Gastrocnemius medialis (tissue), 4 donors: Measurements from ENCODE around the gene ASTN2.

Experiments used
- POLR2A ChIP-seq, 2 donors: fragments of 450-650 bp; IDR thresholded peaks; one replicate each; pipeline ENCODE4 v1.6.1; 2017; ENCODE audit warnings: antibody characterized with exemption in 2 of 2, mild to moderate bottlenecking in 2 of 2, moderate library complexity in 2 of 2
- TF ChIP-seq, protein P1 (sequence below), 5 experiments: fragments of 450-650 bp in 3 of 5; fragments of 200-600 bp in 2 of 5; sonication (generic) in 2 of 5; IDR thresholded peaks in 4 of 5; conservative IDR thresholded peaks in 1 of 5; 1 replicate in 4 of 5; 2 replicates in 1 of 5; pipeline ENCODE4 v1.5.1; 2016 to 2019; ENCODE audit warnings: antibody characterized with exemption in 5 of 5, mild to moderate bottlenecking in 3 of 5, moderate library complexity in 3 of 5

DNA sequence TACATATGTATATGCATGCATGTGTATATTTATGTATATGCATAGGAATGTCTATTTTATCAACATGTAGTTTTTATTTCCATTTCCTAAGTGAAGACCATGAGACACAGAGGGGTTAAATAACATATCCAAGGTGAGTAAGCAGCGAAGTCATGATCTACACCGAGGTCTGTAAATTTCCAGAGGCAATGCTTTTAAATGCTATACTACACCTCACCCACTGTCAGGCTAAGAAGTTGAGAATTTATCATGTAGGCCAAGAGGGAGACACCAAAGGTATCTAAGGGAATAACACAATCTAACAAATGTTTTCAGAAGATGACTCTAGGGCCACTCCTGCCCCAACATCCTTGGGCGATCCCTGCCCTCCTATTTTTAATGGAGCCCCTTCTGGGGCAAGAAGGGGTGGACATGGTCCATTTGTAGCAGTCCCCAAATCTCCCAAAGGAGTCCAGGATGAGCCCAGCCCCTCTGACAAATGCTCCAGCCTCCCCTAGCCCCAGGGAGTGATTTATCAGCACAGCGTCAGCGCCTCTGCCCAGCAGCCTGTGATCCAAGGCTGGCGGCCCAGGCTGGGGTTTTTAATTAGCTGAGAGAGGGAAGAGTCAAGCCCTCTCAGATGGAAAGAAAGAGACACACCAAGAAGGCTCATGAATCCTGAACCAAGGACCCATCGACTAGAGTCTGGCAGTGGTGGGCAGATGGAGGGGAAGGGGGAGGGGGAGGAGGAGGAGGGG is 339.9 kb downstream of the ASTN2 start:
- TF ChIP-seq, protein P1, sequence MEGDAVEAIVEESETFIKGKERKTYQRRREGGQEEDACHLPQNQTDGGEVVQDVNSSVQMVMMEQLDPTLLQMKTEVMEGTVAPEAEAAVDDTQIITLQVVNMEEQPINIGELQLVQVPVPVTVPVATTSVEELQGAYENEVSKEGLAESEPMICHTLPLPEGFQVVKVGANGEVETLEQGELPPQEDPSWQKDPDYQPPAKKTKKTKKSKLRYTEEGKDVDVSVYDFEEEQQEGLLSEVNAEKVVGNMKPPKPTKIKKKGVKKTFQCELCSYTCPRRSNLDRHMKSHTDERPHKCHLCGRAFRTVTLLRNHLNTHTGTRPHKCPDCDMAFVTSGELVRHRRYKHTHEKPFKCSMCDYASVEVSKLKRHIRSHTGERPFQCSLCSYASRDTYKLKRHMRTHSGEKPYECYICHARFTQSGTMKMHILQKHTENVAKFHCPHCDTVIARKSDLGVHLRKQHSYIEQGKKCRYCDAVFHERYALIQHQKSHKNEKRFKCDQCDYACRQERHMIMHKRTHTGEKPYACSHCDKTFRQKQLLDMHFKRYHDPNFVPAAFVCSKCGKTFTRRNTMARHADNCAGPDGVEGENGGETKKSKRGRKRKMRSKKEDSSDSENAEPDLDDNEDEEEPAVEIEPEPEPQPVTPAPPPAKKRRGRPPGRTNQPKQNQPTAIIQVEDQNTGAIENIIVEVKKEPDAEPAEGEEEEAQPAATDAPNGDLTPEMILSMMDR (IDR thresholded peaks at IDR 0.05 in 4 of 5, conservative IDR thresholded peaks at IDR 0.05 in 1 of 5), result no peak
- TF ChIP-seq POLR2A (IDR thresholded peaks at IDR 0.05), result no peak
